Measurements from ENCODE around the gene POLN. TPM values are rescaled to one million over a fixed set of nuclear protein-coding genes. Genes with fewer than 3 reads are reported as not detected.

Gene POLN
- total RNA-seq, 2 donors from 2014 or later = 1.6 to 2.8 TPM

DNA sequence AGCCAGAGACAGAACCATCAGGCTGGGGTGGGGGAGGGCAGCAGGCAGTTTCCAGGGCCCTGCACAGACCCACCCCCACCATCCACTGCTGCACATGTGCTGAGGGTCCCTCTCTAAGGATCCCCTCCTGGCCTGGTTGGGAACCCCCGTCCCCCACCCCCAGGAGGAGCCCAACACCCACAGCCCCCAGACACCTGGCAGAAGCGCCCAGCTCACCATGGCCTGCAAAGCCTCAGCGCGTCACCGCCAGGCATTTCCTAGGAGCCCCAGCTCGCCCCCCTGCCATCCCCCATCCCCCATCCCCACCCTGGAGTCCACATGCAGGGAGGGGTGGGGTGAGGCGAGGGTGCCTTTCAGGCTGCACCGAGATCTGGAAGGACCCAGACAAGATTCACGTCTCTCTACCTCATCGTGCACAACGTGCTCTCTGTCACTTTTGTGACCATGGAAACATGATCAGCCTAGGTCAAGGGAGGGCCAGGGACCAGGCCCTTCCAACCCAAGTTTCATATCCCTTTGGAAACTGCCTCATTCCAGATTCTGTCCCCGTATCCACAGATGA, 10.7 kb upstream of the POLN start:
- H3K27ac ChIP-seq = no peak overlapping the region
- TF ChIP-seq, protein P1, sequence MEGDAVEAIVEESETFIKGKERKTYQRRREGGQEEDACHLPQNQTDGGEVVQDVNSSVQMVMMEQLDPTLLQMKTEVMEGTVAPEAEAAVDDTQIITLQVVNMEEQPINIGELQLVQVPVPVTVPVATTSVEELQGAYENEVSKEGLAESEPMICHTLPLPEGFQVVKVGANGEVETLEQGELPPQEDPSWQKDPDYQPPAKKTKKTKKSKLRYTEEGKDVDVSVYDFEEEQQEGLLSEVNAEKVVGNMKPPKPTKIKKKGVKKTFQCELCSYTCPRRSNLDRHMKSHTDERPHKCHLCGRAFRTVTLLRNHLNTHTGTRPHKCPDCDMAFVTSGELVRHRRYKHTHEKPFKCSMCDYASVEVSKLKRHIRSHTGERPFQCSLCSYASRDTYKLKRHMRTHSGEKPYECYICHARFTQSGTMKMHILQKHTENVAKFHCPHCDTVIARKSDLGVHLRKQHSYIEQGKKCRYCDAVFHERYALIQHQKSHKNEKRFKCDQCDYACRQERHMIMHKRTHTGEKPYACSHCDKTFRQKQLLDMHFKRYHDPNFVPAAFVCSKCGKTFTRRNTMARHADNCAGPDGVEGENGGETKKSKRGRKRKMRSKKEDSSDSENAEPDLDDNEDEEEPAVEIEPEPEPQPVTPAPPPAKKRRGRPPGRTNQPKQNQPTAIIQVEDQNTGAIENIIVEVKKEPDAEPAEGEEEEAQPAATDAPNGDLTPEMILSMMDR (IDR thresholded peaks at IDR 0.05) = no peak
- no peak overlapping the region for H3K4me3 ChIP-seq
- H3K9me3 ChIP-seq = no peaks in the 10 kb centered on the region
- H3K9ac ChIP-seq (ENCODE audit: low read depth in 2 of 2, low read length in 2 of 2) = no peak overlapping the region
- H3K4me1 ChIP-seq = no peaks in the 10 kb centered on the region
- DNase-seq = peak; percentile 10
- peaks cover 16% of the 10 kb centered on the region for H3K36me3 ChIP-seq
- intact Hi-C loops (cut with DNase I) = no loop called here
- no peaks in the 10 kb centered on the region for H3K27me3 ChIP-seq

DNA sequence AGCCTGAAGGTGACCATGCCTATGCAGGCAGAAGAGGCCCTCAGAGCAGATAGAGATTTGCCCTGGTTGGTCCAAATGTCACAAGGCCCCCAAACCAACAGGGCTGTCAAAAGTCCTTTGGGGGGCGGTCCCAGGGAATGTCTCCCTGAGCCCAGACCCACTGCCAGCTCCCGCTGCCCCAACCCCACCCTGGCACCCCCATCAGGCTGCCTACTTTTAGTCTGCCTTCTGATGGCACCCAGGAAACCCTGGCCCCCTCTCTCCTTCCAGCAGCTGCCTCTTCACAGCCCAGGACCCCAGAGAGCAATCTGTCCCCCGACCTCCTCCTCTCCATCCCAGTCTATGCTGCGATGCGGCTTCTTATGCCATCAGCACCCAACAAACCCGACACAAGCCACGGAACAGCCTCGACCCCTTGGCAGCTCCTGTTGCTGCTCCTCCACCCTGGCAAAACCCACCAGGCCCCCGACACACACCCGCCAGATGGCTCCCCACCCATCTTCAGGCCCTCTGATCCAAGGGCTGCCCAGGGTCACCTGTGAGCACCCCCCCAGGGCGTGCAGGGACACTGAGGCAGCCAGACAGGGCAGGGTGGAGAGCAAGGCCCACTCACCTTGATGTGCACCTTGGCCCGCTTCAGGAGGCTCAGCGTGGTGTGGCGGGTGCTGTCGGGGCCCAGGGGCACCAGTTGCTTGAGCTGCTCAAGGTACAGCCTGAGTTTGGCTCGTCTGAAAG, 10.0 kb upstream of the POLN start:
- H3K4me3 ChIP-seq = no peak overlapping the region
- TF ChIP-seq, protein P1 (IDR thresholded peaks at IDR 0.05) = no peak
- intact Hi-C loops (cut with DNase I) = no loop called here
- peaks cover 16% of the 10 kb centered on the region for H3K36me3 ChIP-seq
- H3K27me3 ChIP-seq = no peaks in the 10 kb centered on the region
- no peak overlapping the region for H3K27ac ChIP-seq
- H3K9ac ChIP-seq (ENCODE audit: low read depth in 2 of 2, low read length in 2 of 2) = no peak overlapping the region
- DNase-seq = peak; percentile 9
- H3K4me1 ChIP-seq = no peaks in the 10 kb centered on the region
- no peaks in the 10 kb centered on the region for H3K9me3 ChIP-seq

DNA sequence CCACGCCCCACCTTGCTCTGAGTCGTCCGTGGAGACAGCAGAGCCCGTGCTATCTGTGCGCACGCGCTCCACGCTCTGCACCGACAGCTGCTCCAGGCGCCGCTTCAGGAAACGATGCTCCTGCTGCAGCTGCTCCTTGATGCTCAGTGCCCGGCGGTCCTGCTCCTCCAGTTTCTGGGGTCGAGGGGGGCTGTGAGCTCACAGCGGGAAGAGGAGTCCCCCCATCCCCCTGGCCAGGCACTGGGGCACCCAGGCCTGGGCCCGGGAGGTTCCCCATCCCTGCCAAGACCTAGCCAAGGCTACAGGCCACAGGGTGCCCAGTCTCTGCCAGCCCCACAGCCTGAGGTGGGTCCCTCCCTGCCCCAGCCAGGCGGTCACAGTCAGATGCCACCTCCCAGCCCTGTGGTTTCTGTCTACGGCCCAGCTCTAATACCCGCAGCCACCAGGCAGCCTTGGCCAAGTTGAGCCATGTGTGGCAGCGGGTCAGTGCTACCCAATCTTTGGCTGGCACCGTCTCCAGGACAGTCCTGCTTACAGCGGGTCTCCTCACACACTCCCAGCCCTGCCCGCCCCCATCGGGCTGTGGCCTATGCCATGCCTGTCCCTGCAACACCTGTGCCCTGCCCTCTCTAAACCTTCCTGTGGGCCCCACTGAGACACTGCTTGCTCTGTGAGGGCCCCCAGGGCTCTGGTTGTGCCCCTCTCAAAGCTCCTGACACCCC, 9.3 kb upstream of the POLN start:
- Histone ChIP-seq H3K4me1 (no peaks in the 10 kb centered on the region), H3K27ac (no peak overlapping the region), H3K9ac (ENCODE audit: low read depth in 2 of 2, low read length in 2 of 2) (no peak overlapping the region), H3K4me3 (no peak overlapping the region), H3K27me3 (no peaks in the 10 kb centered on the region), H3K36me3 (peaks cover 16% of the 10 kb centered on the region), H3K9me3 (no peaks in the 10 kb centered on the region)
- intact Hi-C loops (cut with DNase I) = no loop called here
- TF ChIP-seq, protein P1 (IDR thresholded peaks at IDR 0.05) = no peak
- DNase-seq = peak; percentile 15

DNA sequence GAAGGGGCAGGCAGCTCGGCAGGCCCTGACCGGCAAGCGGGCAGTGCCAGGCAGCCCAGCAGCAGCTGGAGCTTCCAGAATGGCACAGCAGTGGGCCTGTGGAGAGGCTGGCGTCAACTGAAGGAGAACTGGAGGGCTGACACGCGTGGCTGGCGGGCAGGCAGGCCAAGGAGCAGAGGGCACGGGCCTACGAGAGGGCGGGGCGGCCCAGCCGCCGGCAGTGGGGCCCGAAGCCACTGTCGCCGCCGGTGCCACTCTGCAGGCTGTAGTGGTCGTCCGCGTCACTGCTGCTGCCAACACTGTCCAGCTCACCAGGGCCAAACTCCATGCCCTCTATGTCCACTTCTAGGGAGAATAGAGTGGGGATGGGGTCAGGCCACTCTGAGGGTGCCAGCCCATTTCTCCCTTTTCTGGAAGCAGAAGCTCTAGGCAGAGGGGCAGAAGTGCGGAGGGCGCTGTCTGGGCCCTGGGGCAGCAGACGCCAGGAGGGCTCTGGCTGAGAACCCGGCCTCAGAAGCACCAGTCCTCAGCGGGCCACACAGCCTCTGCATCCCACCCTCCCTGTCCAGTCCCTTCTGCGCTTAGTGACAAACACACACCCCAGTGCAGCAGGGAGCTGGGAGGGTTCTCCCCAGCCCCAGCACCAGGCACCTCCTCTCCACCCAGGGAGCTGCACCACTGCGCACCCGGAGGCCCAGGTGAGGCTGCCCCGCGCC, 8.6 kb upstream of the POLN start:
- Histone ChIP-seq H3K27me3 (no peaks in the 10 kb centered on the region), H3K9ac (ENCODE audit: low read depth in 2 of 2, low read length in 2 of 2) (no peak overlapping the region), H3K4me1 (no peaks in the 10 kb centered on the region), H3K9me3 (no peaks in the 10 kb centered on the region), H3K27ac (no peak overlapping the region), H3K4me3 (no peak overlapping the region), H3K36me3 (peaks cover 16% of the 10 kb centered on the region)
- TF ChIP-seq, protein P1 (IDR thresholded peaks at IDR 0.05) = no peak
- no peak for DNase-seq
- intact Hi-C loops (cut with DNase I) = no loop called here
